MM.1S (cell line): ENCODE measurements around the gene TDRD1.

Experiments
- CTCF ChIP-seq: fragments of 300-600 bp; sonication (generic); IDR thresholded peaks from 2 replicates; pipeline ENCODE4 v1.5.1; 2016; ENCODE audit warnings: antibody characterized with exemption, low read length, mixed read lengths
- EZH2 ChIP-seq: fragments of 300-600 bp; sonication (generic); optimal IDR thresholded peaks from 2 replicates; pipeline ENCODE3; 2017; ENCODE audit warnings: low read depth, mild to moderate bottlenecking, antibody characterized with exemption, low read length, mixed read lengths

GRCh38 chr10:114252883-114253282 lies 73.7 kb downstream of the TDRD1 start:
- TF ChIP-seq CTCF, result no peak
- no peak for TF ChIP-seq EZH2
